GM12874 (cell line): Measurements from ENCODE around the gene PTOV1.

ENCODE experiments used
- TF ChIP-seq, protein P1 (sequence below): IDR thresholded peaks from 2 replicates; pipeline ENCODE4 v1.5.1; 2011; ENCODE audit warnings: low read depth, mild to moderate bottlenecking, control low read depth, low read length, moderate library complexity; ENCODE audit not compliant: insufficient read depth

Gene PTOV1

GRCh38 chr19:49884109-49884508 is 33.1 kb downstream of the PTOV1 start:
- TF ChIP-seq, protein P1, sequence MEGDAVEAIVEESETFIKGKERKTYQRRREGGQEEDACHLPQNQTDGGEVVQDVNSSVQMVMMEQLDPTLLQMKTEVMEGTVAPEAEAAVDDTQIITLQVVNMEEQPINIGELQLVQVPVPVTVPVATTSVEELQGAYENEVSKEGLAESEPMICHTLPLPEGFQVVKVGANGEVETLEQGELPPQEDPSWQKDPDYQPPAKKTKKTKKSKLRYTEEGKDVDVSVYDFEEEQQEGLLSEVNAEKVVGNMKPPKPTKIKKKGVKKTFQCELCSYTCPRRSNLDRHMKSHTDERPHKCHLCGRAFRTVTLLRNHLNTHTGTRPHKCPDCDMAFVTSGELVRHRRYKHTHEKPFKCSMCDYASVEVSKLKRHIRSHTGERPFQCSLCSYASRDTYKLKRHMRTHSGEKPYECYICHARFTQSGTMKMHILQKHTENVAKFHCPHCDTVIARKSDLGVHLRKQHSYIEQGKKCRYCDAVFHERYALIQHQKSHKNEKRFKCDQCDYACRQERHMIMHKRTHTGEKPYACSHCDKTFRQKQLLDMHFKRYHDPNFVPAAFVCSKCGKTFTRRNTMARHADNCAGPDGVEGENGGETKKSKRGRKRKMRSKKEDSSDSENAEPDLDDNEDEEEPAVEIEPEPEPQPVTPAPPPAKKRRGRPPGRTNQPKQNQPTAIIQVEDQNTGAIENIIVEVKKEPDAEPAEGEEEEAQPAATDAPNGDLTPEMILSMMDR, result no peak

- TF ChIP-seq, protein P1, result no peak
These were observed 33.8 kb downstream of the PTOV1 start for GRCh38 chr19:49884760-49885159.

- TF ChIP-seq, protein P1, result no peak
These were observed 36.2 kb downstream of the PTOV1 start for GRCh38 chr19:49887037-49887664.

DNA sequence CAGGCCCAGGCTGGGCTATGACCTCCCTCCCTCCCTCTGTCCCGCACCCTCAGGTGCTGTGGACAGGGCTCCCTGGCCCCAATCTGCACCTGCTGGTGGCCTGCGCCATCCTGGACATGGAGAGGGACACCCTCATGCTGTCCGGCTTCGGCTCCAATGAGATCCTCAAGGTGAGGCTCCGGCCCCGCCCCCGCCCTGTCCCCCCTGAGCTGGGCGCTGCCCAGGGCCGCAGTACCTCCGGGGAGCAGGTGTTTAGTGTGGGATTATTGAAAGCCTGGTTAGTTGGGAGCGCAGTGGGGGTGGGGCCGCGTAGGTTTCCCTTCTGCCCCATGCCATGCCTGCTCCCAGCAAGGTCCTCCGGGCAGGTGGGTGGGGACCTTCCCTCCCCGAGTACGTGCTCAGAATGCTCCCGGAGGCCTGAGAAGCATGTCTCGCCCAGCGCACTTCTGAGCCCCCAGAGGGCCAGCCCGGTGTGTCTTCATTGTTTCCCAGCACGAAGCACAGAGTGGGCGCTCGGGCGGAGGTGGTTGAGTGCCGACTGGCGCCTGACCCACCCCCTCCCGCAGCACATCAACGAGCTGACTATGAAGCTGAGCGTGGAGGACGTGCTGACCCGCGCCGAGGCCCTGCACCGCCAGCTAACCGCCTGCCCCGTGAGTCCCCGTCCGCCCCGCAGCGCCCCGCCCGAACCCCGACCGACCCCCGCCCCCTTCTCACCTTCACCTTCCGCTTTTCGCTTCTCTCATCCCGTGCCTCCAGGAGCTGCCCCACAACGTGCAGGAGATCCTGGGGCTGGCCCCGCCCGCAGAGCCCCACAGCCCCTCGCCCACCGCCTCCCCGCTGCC is 36.9 kb downstream of the PTOV1 start:
- TF ChIP-seq, protein P1, result no peak

DNA sequence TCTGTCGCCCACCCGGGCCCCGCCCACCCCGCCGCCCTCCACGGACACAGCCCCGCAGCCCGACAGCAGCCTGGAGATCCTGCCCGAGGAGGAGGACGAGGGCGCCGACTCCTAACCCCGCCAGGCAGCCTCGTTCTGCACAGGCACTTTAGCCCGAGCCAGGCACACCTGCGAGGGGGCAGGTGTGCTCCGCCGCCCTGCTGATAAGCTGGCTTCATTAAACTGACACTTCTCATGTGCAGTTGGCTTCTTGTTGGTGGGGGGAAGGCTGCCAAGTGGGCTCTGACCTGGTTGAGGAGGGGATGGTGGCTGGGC is 37.5 kb downstream of the PTOV1 start:
- TF ChIP-seq, protein P1, result no peak

DNA sequence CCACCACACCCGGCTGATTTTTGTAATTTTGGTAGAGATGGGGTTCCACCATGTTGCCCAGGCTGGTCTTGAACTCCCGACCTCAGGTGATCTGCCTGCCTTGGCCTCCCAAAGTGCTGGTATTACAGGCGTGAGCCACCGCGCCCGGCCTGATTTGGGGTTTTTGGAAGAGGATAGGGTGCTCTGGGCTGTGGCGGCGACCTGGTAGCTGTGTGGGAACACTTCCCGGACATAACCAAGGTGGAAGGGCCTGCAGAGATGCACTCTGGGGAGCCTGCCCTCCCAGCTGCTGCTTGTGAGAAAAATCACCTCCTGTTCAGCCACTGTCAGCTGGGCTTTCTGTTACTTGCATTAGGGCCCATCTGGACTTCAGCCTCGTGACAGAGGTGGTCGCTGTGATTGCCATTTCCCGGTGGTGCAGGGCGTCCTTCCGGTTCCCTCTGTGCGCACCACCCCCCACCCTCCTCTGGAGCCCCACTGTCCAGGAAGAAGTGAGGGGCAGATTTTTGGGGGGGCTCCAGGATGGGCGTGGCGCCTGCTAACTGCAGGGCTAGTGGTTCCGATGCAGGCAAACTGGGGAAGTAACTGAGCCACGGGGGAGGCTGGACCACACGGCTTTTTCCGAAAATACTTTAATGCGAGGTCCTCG is 38.2 kb downstream of the PTOV1 start:
- TF ChIP-seq, protein P1, result no peak

DNA sequence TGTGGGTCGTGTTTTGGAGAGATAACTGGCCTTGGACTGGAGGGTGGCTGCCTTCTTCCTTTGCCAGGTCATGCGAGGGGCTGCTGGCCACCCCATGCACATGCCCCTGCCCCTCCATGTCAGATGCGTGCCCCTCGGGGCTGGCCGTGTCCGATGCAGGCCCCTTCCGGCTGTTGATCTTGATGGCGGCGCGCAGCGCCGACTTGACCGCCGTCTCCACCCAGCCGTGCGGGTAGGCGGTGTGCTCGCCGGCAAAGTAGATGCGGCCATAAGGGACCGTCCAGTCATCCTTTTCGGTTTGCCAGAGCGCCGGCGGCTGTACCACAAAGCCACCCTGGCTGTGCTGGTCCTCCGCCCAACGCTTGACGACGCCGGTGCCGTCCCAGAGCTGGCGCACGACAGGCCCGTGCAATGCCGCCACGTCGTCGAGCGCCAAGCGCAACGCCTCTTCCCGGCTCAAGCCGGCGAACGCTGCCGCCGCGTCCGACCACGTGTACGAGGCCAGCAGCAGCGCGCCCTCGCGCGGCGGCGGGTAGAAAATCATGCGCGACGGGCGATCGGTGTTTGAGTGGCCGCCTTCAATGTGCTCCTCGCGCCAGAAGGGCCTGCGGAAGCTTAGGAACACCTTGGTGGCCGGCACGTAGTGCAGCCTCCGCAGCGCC is 38.9 kb downstream of the PTOV1 start:
- TF ChIP-seq, protein P1, result peak; percentile 79
